Measurements from ENCODE around the gene PPP1R11.
"Not testable (repeated sequence)": the region's sequence is repeated elsewhere in the genome, so short reads cannot be mapped to it uniquely, and the experiment has no call there.

PPP1R11 gene

GRCh38 chr6:30097902-30098768 is 31.1 kb downstream of the PPP1R11 start:
- DNase-seq (ENCODE audit: low read depth, low spot score) = no peak

GRCh38 chr6:30100154-30100553 is 33.2 kb downstream of the PPP1R11 start:
- no peak for DNase-seq (ENCODE audit: low read depth, low spot score)

- peak; percentile 36 for DNase-seq (ENCODE audit: low read depth, low spot score)
Observed at GRCh38 chr6:30100585-30101443, 33.8 kb downstream of the PPP1R11 start.

- DNase-seq (ENCODE audit: low read depth, low spot score) = peak; percentile 86
Observed at GRCh38 chr6:30101444-30102413, 34.7 kb downstream of the PPP1R11 start.

GRCh38 chr6:30102414-30102969 is 35.5 kb downstream of the PPP1R11 start:
- DNase-seq (ENCODE audit: low read depth, low spot score) = no peak

GRCh38 chr6:30102970-30103871 is 36.2 kb downstream of the PPP1R11 start:
- DNase-seq (ENCODE audit: low read depth, low spot score) = peak; percentile 91

- no peak for DNase-seq (ENCODE audit: low read depth, low spot score)
Observed at GRCh38 chr6:30103872-30104179, 36.8 kb downstream of the PPP1R11 start.

GRCh38 chr6:30104661-30105060 is 37.7 kb downstream of the PPP1R11 start:
- DNase-seq (ENCODE audit: low read depth, low spot score) = no peak

- no peak for DNase-seq (ENCODE audit: low read depth, low spot score)
Observed at GRCh38 chr6:30111266-30111856, 44.4 kb downstream of the PPP1R11 start.

GRCh38 chr6:30112402-30112994 is 45.5 kb downstream of the PPP1R11 start:
- DNase-seq (ENCODE audit: low read depth, low spot score) = no peak

- DNase-seq (ENCODE audit: low read depth, low spot score) = no peak
Observed at GRCh38 chr6:30113003-30113759, 46.2 kb downstream of the PPP1R11 start, which contains the start of gene TRIM31. Gene TRIM31 (minus strand): TSS chr6:30113090. CDS start chr6:30112805, 285 bp downstream.

GRCh38 chr6:30113841-30114240 is 46.8 kb downstream of the PPP1R11 start:
- no peak for DNase-seq (ENCODE audit: low read depth, low spot score)

GRCh38 chr6:30116724-30117123 is 49.7 kb downstream of the PPP1R11 start:
- DNase-seq (ENCODE audit: low read depth, low spot score) = no peak

- not testable (repeated sequence) for DNase-seq (ENCODE audit: low read depth, low spot score)
Observed at GRCh38 chr6:30118691-30119090, 51.7 kb downstream of the PPP1R11 start.

All from ELF-1 (cell line).